Peyer's patch (tissue), 4 donors: ENCODE measurements around the gene ZMIZ1. TPM values are rescaled to one million over a fixed set of nuclear protein-coding genes. Genes with fewer than 3 reads are reported as not detected.

Experiments
- DNase-seq, 3 donors: peaks; one replicate each; pipeline ENCODE4 v3.0.0-alpha.2; 2017 to 2019
- H3K27ac ChIP-seq, 4 donors: fragments of 200-600 bp; sonication (generic); one replicate each; pipeline ENCODE4 v1.5.1; 2016 to 2019
- H3K27me3 ChIP-seq, 2 donors: fragments of 200-600 bp; sonication (generic); one replicate each; pipeline ENCODE4 v1.5.1; 2019
- H3K36me3 ChIP-seq, 3 donors: fragments of 200-600 bp; sonication (generic); one replicate each; pipeline ENCODE4 v1.5.1; 2016 to 2019
- H3K4me1 ChIP-seq, 4 donors: fragments of 200-600 bp; sonication (generic); one replicate each; pipeline ENCODE4 v1.5.1; 2016 to 2019
- H3K4me3 ChIP-seq, 4 donors: fragments of 200-600 bp; sonication (generic); 1 replicate in 3 of 4; 2 replicates in 1 of 4; pipeline ENCODE4 v1.5.1; 2016 to 2019; ENCODE audit warnings: mild to moderate bottlenecking in 1 of 4
- H3K9me3 ChIP-seq, 4 donors: fragments of 200-600 bp; sonication (generic); one replicate each; pipeline ENCODE4 v1.5.1; 2016 to 2019; ENCODE audit warnings: mild to moderate bottlenecking in 1 of 4
- POLR2A ChIP-seq, 2 donors: fragments of 450-650 bp; IDR thresholded peaks; one replicate each; pipeline ENCODE4 v1.5.1; 2017; ENCODE audit warnings: antibody characterized with exemption in 2 of 2, mild to moderate bottlenecking in 2 of 2, moderate library complexity in 2 of 2
- total RNA-seq, 4 donors: library from RNA; depleted of rRNA; stranded (reverse); fragments of >200 nt; gene quantifications; one replicate each; pipeline ENCODE4 v1.1.0, GENCODE V29; 2016
- TF ChIP-seq, protein P1 (sequence below), 6 experiments: fragments of 450-650 bp in 4 of 6; fragments of 200-600 bp in 2 of 6; sonication (generic) in 1 of 6; IDR thresholded peaks; one replicate each; pipeline ENCODE4 v1.5.1; 2017 to 2019; ENCODE audit warnings: antibody characterized with exemption in 6 of 6, mild to moderate bottlenecking in 3 of 6, moderate library complexity in 1 of 6

The ZMIZ1 gene
- total RNA-seq, 4 donors from 2014 or later: 40.4 to 86.7 (median 73.2) TPM

DNA sequence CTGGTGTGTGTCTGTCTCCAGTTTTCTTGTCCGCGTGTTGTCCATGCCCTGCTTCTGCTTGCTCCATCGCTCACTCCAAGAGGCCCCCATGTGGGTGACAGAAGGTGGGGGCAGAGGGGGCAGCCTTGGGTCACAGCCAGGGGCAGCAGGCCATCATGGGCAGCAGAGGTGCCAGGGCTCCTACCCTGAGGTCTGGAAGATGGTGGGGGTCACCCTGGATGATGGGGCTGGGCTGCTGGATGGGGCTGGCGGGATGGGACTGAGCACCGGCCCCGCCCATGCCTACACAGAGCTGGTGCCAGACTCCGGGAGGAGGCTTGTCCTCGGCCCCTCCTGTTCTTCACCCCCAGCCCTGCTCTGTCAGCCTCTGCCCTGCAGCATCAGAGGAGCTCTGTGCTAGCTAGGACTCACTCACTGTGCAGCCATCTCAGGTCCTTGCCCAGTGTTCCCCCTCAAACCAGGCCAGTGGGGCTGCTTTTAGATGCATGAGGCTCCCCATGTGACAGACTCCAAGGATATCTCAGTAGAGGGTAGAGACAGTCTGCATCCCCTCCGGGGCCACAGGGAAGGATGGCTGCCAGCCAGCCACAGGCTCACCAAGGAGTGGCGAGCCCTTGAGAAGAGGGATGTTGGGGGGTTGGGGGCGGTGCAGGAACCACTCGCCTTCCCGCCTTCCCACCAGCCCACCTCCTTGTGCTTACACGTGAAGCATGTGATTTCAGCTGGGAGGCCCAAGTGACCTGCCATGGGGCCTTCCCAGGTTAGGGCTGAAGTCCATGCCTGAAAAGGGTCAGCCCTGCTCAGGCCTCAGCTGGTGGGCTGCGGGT lies 243.0 kb downstream of the ZMIZ1 start:
- no peaks in the 10 kb centered on the region for H3K27me3 ChIP-seq
- peaks cover 0 to 17% (median 4%) of the 10 kb centered on the region in 4 donors for H3K4me1 ChIP-seq
- no peak for DNase-seq
- no peak for TF ChIP-seq POLR2A (IDR thresholded peaks at IDR 0.05)
- TF ChIP-seq, protein P1, sequence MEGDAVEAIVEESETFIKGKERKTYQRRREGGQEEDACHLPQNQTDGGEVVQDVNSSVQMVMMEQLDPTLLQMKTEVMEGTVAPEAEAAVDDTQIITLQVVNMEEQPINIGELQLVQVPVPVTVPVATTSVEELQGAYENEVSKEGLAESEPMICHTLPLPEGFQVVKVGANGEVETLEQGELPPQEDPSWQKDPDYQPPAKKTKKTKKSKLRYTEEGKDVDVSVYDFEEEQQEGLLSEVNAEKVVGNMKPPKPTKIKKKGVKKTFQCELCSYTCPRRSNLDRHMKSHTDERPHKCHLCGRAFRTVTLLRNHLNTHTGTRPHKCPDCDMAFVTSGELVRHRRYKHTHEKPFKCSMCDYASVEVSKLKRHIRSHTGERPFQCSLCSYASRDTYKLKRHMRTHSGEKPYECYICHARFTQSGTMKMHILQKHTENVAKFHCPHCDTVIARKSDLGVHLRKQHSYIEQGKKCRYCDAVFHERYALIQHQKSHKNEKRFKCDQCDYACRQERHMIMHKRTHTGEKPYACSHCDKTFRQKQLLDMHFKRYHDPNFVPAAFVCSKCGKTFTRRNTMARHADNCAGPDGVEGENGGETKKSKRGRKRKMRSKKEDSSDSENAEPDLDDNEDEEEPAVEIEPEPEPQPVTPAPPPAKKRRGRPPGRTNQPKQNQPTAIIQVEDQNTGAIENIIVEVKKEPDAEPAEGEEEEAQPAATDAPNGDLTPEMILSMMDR (IDR thresholded peaks at IDR 0.05): no peak
- H3K36me3 ChIP-seq: peaks cover 0 to 70% (median 0%) of the 10 kb centered on the region in 3 donors
- no peaks in the 10 kb centered on the region for H3K9me3 ChIP-seq
- no peak overlapping the region for H3K27ac ChIP-seq
- H3K4me3 ChIP-seq: no peak overlapping the region

DNA sequence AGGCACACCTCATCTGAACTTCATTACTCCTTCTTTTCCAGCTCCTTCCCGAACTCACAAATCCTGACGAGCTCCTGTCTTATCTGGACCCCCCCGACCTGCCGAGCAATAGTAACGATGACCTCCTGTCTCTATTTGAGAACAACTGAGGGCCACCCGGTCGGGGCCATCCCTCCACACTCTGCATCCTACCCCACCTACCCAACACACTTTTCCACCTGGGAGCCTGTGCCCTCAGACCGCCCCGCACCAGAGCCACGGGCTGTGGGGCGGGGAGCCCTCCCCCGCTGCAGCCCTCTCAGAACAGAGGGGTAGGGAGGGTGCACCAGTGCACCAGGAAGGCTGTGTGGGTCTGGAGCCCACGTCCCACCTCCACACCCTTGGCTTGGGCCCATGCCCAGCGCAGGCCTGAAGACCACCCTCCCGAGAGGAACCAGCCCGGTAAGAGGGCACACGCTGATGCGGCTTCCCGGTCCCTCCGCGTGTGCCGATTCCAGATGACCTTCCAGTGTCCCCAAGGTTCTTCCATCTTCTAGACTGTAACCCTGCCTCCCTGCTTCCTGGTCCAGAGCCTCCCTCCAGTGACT lies 243.9 kb downstream of the ZMIZ1 start:
- no peak for TF ChIP-seq POLR2A (IDR thresholded peaks at IDR 0.05)
- TF ChIP-seq, protein P1 (IDR thresholded peaks at IDR 0.05): no peak
- peaks cover 0 to 61% (median 0%) of the 10 kb centered on the region in 3 donors for H3K36me3 ChIP-seq

DNA sequence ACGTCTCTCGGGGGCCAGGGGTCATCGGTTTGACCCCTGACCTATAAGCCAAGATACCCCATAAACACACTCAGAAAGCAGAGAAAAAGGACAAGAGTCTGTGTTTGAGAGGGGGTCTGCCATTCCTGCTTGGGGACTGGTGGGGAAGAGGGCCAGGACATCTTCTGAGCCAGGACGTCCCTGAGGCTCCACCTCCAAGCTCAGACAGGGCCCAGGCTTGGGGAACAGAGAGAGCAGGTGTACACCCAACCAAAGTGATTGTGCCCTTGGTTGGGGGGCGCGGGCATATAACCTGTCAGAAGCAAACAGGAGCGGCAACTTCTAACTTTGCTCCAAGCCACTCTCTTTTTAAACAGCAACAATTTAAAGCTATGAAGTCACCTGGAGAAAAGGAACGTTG lies 244.6 kb downstream of the ZMIZ1 start:
- Histone ChIP-seq H3K4me1 (peaks cover 0 to 25% (median 13%) of the 10 kb centered on the region in 4 donors), H3K9me3 (no peaks in the 10 kb centered on the region), H3K27me3 (no peaks in the 10 kb centered on the region), H3K27ac (peak overlapping the region in 1 of 4 donors; percentile 5), H3K36me3 (peaks cover 0 to 54% (median 0%) of the 10 kb centered on the region in 3 donors), H3K4me3 (no peak overlapping the region)
- TF ChIP-seq, protein P1 (IDR thresholded peaks at IDR 0.05): no peak
- no peak for TF ChIP-seq POLR2A (IDR thresholded peaks at IDR 0.05)
- DNase-seq: no peak

More for the DNA sequence above, 243.9 kb downstream of the ZMIZ1 start:
- Histone ChIP-seq H3K27me3 (no peaks in the 10 kb centered on the region), H3K4me3 (no peak overlapping the region), H3K9me3 (no peaks in the 10 kb centered on the region), H3K4me1 (peaks cover 0 to 25% (median 11%) of the 10 kb centered on the region in 4 donors), H3K27ac (no peak overlapping the region)
- DNase-seq: no peak

DNA sequence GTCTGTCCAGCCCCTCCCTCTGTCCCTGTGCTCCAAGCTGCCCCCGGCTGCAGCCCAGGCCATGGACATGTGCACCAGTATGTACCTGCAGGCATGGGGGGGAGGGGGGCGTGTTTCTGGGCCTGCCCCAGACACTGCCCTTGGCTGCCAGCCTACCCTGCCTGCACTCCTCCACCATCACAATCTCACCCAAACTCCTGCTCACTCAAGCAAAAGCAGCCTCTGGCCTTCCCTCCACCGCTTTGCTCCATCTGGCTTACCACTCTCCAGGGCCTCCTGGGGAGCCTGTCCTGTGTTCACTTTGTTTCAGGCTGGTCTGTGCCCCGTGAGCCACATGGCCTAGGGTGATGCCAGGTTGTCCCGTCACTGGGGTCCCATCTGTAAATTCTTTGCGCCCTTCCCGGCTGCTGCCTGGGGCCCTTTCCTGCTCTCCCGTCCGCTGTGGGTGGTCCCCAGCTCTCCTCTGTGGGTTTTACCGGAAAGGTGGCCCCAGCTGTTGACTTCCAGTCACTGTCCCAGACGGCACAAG lies 245.2 kb downstream of the ZMIZ1 start:
- no peak for TF ChIP-seq POLR2A (IDR thresholded peaks at IDR 0.05)
- TF ChIP-seq, protein P1 (IDR thresholded peaks at IDR 0.05): no peak
- H3K9me3 ChIP-seq: no peaks in the 10 kb centered on the region
- no peak for DNase-seq
- no peak overlapping the region for H3K4me3 ChIP-seq
- H3K36me3 ChIP-seq: peaks cover 0 to 48% (median 0%) of the 10 kb centered on the region in 3 donors
- peaks cover 0 to 25% (median 13%) of the 10 kb centered on the region in 4 donors for H3K4me1 ChIP-seq
- peak overlapping the region in 1 of 4 donors; percentile 5 for H3K27ac ChIP-seq
- no peaks in the 10 kb centered on the region for H3K27me3 ChIP-seq

DNA sequence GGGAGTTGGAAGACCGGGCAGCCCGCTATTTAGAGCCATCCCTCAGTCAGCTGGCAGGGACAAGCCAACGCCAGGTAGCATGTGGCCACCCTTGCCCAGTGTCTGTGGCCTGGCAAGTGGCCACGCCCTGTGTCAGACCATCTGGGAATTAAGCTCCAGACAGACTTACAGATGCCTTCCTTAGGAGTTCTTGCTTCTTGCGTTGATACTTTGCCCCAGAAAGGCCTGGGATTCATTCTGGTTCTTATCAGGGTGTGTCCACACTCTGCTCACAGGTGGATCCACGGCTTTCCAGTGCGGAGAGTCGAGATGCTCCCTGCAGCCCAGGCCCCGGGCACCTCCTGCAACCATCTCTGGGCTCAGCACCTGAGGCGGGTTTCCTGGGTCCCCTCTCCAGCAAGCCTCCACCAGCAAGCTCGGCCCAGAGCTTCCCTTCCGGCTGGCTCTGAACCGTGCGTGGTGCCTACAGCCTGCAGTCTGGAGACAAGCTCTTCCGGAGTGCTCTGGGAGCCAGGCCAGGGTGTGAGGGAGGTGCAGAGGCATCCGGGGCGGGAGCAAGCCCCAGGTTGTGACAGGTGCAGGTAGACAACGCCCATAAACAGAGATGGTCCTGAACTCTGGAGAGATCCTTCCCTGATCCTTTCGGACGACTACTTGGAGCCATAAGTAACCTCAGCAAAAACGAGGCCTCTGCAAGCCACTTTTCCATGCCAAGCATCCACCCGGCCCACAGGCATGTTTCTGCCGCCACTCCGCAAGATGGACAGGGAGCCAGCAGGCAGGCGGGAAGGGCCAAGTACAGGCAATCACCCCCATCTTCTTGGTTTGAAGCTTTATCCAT lies 246.2 kb downstream of the ZMIZ1 start:
- no peak for DNase-seq
- Histone ChIP-seq H3K4me3 (no peak overlapping the region), H3K36me3 (peaks cover 0 to 38% (median 0%) of the 10 kb centered on the region in 3 donors), H3K4me1 (peaks cover 0 to 25% (median 13%) of the 10 kb centered on the region in 4 donors), H3K27me3 (no peaks in the 10 kb centered on the region), H3K27ac (peak overlapping the region in 2 of 4 donors; percentile 4 to 29), H3K9me3 (no peaks in the 10 kb centered on the region)
- TF ChIP-seq, protein P1 (IDR thresholded peaks at IDR 0.05): no peak
- no peak for TF ChIP-seq POLR2A (IDR thresholded peaks at IDR 0.05)
